Kidney (tissue), 14 donors: ENCODE measurements around the gene NRXN2. TPM values are rescaled to one million over a fixed set of nuclear protein-coding genes. Genes with fewer than 3 reads are reported as not detected.

Experiments
- DNase-seq, 5 donors: peaks; one replicate each; pipeline ENCODE4 v3.0.0-alpha.2; 2013 to 2020
- FAIRE-seq: peaks from 2 replicates; lab custom pipeline; 2012; peaks lifted over from hg19 to GRCh38; lab: Jason Lieb, UNC
- H3K27ac ChIP-seq, 2 donors: one replicate each; pipeline ENCODE4 v1.7.0; 2013; ENCODE audit warnings: low read depth in 2 of 2, low read length in 2 of 2, inconsistent platforms in 1 of 2
- H3K27me3 ChIP-seq: one replicate; pipeline ENCODE4 v1.7.1; 2013; ENCODE audit warnings: low read length, inconsistent platforms; ENCODE audit not compliant: control insufficient read depth, insufficient read depth
- H3K36me3 ChIP-seq, 3 donors: one replicate each; pipeline versions ENCODE4 v1.7.0 to v1.7.1; 2013; ENCODE audit warnings: low read length in 3 of 3, control low read depth in 1 of 3, inconsistent platforms in 1 of 3; ENCODE audit not compliant: insufficient read depth in 3 of 3, control insufficient read depth in 2 of 3
- H3K4me1 ChIP-seq, 3 donors: one replicate each; pipeline versions ENCODE4 v1.7.0 to v1.7.1; 2013; ENCODE audit warnings: low read length in 3 of 3, inconsistent platforms in 1 of 3, low read depth in 1 of 3; ENCODE audit not compliant: control insufficient read depth in 2 of 3, insufficient read depth in 2 of 3
- H3K4me3 ChIP-seq, 3 donors: one replicate each; pipeline versions ENCODE4 v1.7.0 to v1.8.1; 2013; ENCODE audit warnings: low read length in 3 of 3, control low read depth in 1 of 3, inconsistent platforms in 1 of 3
- H3K9ac ChIP-seq, 3 donors: one replicate each; pipeline versions ENCODE4 v1.7.0 to v1.7.1; 2013; ENCODE audit warnings: low read length in 3 of 3, control low read depth in 1 of 3, inconsistent platforms in 1 of 3
- H3K9me3 ChIP-seq, 3 donors: one replicate each; pipeline versions ENCODE4 v1.7.0 to v1.7.1; 2013; ENCODE audit warnings: low read length in 3 of 3, control low read depth in 1 of 3, inconsistent platforms in 1 of 3; ENCODE audit not compliant: control insufficient read depth in 2 of 3, insufficient read depth in 1 of 3
- intact Hi-C: fragments of 100-400 bp; cut with DNase I; formaldehyde crosslinking; loops from one replicate; pipeline ENCODE4 v1.11.1; 2022
- polyA plus RNA-seq: library from polyadenylated mRNA; stranded (reverse); fragments of 350-450 nt; fragmentation: Illumina TruSeq; extraction: RNeasy Lipid Tissue Mini Kit (QIAGEN cat#74804); gene quantifications from one replicate; pipeline ENCODE4 v1.2.3, GENCODE V29; 2014; ENCODE audit warnings: low read depth, low replicate concordance; ENCODE audit not compliant: insufficient read depth
- total RNA-seq: library from RNA; stranded (reverse); fragmentation: NEBNext Ultra II Directional; extraction: Animal tissue kit (Norgen Biotek cat#: 25700); gene quantifications from one replicate; pipeline ENCODE4 v1.2.1, GENCODE V29; 2021
- TF ChIP-seq, protein P1 (sequence below): IDR thresholded peaks from 3 replicates; pipeline ENCODE4 v1.5.1; 2012; ENCODE audit warnings: mild to moderate bottlenecking, moderate library complexity, borderline replicate concordance; ENCODE audit not compliant: insufficient read depth; ENCODE audit errors: extremely low read depth
- donor health status: control.
- donor health status: control.
- donor health status: control.
- donor health status: control.
- donor health status: control.
- donor health status: DM: yes; HTN: yes; CAD: no.
- donor health status: Normal renal cell carcinoma (clear cell type).

The NRXN2 gene
- total and polyA plus RNA-seq, 2 donors from 2014 or later, result 13.3 to 22.0 TPM

DNA sequence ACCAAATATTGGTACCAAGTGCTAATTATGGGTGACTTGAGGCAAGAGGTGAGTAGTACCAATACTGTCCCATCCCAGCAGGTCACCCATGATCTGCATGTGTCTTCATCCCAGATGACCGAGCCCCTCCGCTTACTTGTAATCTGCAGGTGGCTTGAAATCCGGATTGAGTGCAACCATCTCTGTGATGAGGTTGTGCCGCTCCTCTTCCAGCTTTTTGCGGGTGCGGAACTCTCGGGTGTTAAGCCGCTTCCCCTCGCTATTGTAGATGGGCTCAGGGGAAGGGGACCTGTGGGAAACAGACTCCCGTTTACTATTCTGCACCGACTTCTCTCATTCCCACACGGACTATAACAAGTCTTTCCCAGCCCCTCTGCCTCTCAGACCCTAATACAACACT lies 47.1 kb upstream of the NRXN2 start:
- H3K27ac ChIP-seq, result no peak overlapping the region
- TF ChIP-seq, protein P1, sequence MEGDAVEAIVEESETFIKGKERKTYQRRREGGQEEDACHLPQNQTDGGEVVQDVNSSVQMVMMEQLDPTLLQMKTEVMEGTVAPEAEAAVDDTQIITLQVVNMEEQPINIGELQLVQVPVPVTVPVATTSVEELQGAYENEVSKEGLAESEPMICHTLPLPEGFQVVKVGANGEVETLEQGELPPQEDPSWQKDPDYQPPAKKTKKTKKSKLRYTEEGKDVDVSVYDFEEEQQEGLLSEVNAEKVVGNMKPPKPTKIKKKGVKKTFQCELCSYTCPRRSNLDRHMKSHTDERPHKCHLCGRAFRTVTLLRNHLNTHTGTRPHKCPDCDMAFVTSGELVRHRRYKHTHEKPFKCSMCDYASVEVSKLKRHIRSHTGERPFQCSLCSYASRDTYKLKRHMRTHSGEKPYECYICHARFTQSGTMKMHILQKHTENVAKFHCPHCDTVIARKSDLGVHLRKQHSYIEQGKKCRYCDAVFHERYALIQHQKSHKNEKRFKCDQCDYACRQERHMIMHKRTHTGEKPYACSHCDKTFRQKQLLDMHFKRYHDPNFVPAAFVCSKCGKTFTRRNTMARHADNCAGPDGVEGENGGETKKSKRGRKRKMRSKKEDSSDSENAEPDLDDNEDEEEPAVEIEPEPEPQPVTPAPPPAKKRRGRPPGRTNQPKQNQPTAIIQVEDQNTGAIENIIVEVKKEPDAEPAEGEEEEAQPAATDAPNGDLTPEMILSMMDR, result no peak
- no peaks in the 10 kb centered on the region for H3K27me3 ChIP-seq
- no peak for FAIRE-seq
- peak in 1 of 5 donors; percentile 16 for DNase-seq
- H3K4me1 ChIP-seq, result peaks cover 0 to 25% (median 2%) of the 10 kb centered on the region in 3 donors
- no peak overlapping the region for H3K9ac ChIP-seq
- H3K9me3 ChIP-seq, result no peaks in the 10 kb centered on the region
- intact Hi-C loops, result no loop called here
- H3K36me3 ChIP-seq, result peaks cover 44 to 84% (median 77%) of the 10 kb centered on the region in 3 donors
- H3K4me3 ChIP-seq, result no peak overlapping the region

DNA sequence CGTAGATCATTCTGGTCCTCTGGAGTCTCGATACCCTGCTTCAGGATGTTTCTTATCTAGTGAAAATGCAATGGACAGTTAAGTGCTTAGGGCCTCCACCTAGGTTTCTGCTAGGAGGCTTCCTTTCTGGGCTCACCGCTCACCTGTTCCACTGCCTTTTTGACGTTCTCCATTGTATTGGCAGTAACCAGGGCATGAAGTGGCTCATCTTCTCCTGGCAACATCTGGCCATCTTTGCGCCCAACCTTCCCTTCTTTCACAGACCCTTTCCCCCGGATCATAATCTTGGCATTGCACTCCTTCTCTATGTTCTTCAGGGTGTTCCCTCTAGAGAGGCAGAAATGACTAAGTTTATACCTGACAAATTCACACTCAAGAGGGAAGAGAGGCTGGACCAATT lies 46.3 kb upstream of the NRXN2 start:
- Histone ChIP-seq H3K9ac (no peak overlapping the region), H3K27ac (no peak overlapping the region), H3K36me3 (peaks cover 47 to 85% (median 80%) of the 10 kb centered on the region in 3 donors), H3K4me3 (no peak overlapping the region), H3K4me1 (peaks cover 0 to 31% (median 0%) of the 10 kb centered on the region in 3 donors), H3K9me3 (no peaks in the 10 kb centered on the region), H3K27me3 (no peaks in the 10 kb centered on the region)
- no peak for DNase-seq
- intact Hi-C loops, result no loop called here
- TF ChIP-seq, protein P1, result no peak
- FAIRE-seq, result no peak

DNA sequence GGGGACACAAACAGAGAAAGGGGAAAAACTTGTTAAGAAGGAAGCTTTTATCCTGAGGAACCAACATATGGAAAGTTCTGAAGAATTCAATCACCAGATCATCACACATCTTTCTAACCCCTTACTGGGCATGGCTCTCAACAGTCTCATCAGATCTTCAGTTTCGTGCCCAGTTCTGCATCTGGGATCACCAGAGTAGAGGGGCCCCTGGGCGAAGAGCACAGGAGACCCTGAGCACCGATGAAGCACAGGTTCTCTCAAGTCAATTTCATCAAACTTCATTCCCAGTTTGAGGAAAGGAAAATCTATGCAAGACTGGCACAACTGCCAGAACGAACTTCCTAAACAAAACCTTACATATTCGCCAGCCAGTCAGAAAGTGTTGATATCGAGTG lies 45.3 kb upstream of the NRXN2 start:
- Histone ChIP-seq H3K9ac (no peak overlapping the region), H3K27me3 (no peaks in the 10 kb centered on the region), H3K4me1 (peaks cover 0 to 35% (median 7%) of the 10 kb centered on the region in 3 donors), H3K36me3 (peaks cover 40 to 85% (median 74%) of the 10 kb centered on the region in 3 donors), H3K27ac (no peak overlapping the region), H3K9me3 (no peaks in the 10 kb centered on the region), H3K4me3 (no peak overlapping the region)
- DNase-seq (no peak), FAIRE-seq (no peak)
- TF ChIP-seq, protein P1, result no peak
- intact Hi-C loops, result no loop called here
